ENCODE measurements around the gene TSSK6.
A peak's percentile ranks its signal among the peaks of the same experiment; 100 is the strongest.
"Not testable (repeated sequence)": the region's sequence is repeated elsewhere in the genome, so short reads cannot be mapped to it uniquely, and the experiment has no call there.

Gene TSSK6

GRCh38 chr19:19486343-19487076 is 28.8 kb downstream of the TSSK6 start:
- DNase-seq, result no peak

- DNase-seq, result no peak
Measured at GRCh38 chr19:19485998-19486290, 29.4 kb downstream of the TSSK6 start.

GRCh38 chr19:19485161-19485997 is 30.0 kb downstream of the TSSK6 start:
- no peak for DNase-seq

GRCh38 chr19:19482809-19483596 is 32.3 kb downstream of the TSSK6 start:
- no peak for DNase-seq

GRCh38 chr19:19480688-19481087 is 34.7 kb downstream of the TSSK6 start:
- peak; percentile 10 for DNase-seq

- no peak for DNase-seq
Measured at GRCh38 chr19:19477705-19478383, 37.5 kb downstream of the TSSK6 start.

- no peak for DNase-seq
Measured at GRCh38 chr19:19475849-19476828, 39.2 kb downstream of the TSSK6 start.

- DNase-seq, result no peak
Measured at GRCh38 chr19:19475015-19475765, 40.2 kb downstream of the TSSK6 start.

- DNase-seq, result not testable (repeated sequence)
Measured at GRCh38 chr19:19472106-19472505, 43.2 kb downstream of the TSSK6 start.

GRCh38 chr19:19471682-19472081 is 43.7 kb downstream of the TSSK6 start:
- DNase-seq, result no peak

- no peak for DNase-seq
Measured at GRCh38 chr19:19470579-19470978, 44.8 kb downstream of the TSSK6 start.

- no peak for DNase-seq
Measured at GRCh38 chr19:19468424-19469050, 46.8 kb downstream of the TSSK6 start.

GRCh38 chr19:19466201-19466600 is 49.1 kb downstream of the TSSK6 start:
- no peak for DNase-seq

- no peak for DNase-seq
Measured at GRCh38 chr19:19465436-19466070, 49.8 kb downstream of the TSSK6 start.

- DNase-seq, result no peak
Measured at GRCh38 chr19:19464339-19465098, 50.8 kb downstream of the TSSK6 start.

Measured in RPMI8226 (cell line).